Parathyroid adenoma (tissue), 2 donors: ENCODE data around the gene TMEM198.

Experiments
- H2AFZ ChIP-seq: fragments of 300-600 bp; sonication (generic); one replicate; pipeline ENCODE4 v1.7.0; 2017; ENCODE audit warnings: antibody characterized with exemption, mild to moderate bottlenecking
- H3K27ac ChIP-seq: fragments of 300-600 bp; sonication (generic); one replicate; pipeline ENCODE4 v1.7.0; 2017
- H3K27me3 ChIP-seq: fragments of 300-600 bp; sonication (generic); one replicate; pipeline ENCODE4 v1.7.0; 2017; ENCODE audit warnings: low read length; ENCODE audit not compliant: control insufficient read depth, insufficient read depth
- H3K36me3 ChIP-seq: fragments of 300-600 bp; sonication (generic); one replicate; pipeline ENCODE4 v1.7.0; 2017; ENCODE audit warnings: low read length; ENCODE audit not compliant: control insufficient read depth, insufficient read depth
- H3K4me1 ChIP-seq: fragments of 300-600 bp; sonication (generic); one replicate; pipeline ENCODE4 v1.7.0; 2017; ENCODE audit warnings: control low read depth
- H3K4me2 ChIP-seq: fragments of 300-600 bp; sonication (generic); one replicate; pipeline ENCODE4 v1.7.0; 2017; ENCODE audit warnings: low read length
- H3K4me3 ChIP-seq: fragments of 300-600 bp; sonication (generic); one replicate; pipeline ENCODE4 v1.7.0; 2017; ENCODE audit warnings: low read depth, low read length
- H3K79me2 ChIP-seq: fragments of 300-600 bp; sonication (generic); one replicate; pipeline ENCODE4 v1.7.0; 2017; ENCODE audit warnings: control low read depth
- H3K9ac ChIP-seq: fragments of 300-600 bp; sonication (generic); one replicate; pipeline ENCODE4 v1.7.0; 2017; ENCODE audit warnings: mild to moderate bottlenecking
- H3K9me3 ChIP-seq: fragments of 300-600 bp; sonication (generic); one replicate; pipeline ENCODE4 v1.7.0; 2017; ENCODE audit warnings: low read length; ENCODE audit not compliant: control insufficient read depth
- CTCF ChIP-seq: fragments of 300-600 bp; sonication (generic); IDR thresholded peaks from one replicate; pipeline ENCODE4 v1.7.0; 2017; ENCODE audit warnings: antibody characterized with exemption, mild to moderate bottlenecking
- donor health status: primary hyperparathyroidism.

TMEM198 gene

GRCh38 chr2:219499555-219499954, 44.3 kb upstream of the TMEM198 start:
- Histone ChIP-seq H3K4me1 (peaks cover 13% of the 10 kb centered on the region), H3K36me3 (no peaks in the 10 kb centered on the region), H3K9ac (no peak overlapping the region), H3K79me2 (no peaks in the 10 kb centered on the region), H2AFZ (no peak overlapping the region), H3K9me3 (no peaks in the 10 kb centered on the region), H3K27me3 (no peaks in the 10 kb centered on the region), H3K4me2 (peak overlapping the region; percentile 88), H3K4me3 (peak overlapping the region; percentile 82), H3K27ac (no peak overlapping the region)
- TF ChIP-seq CTCF: no peak

- Histone ChIP-seq H3K9ac (no peak overlapping the region), H3K79me2 (no peaks in the 10 kb centered on the region), H3K4me2 (peak overlapping the region; percentile 7), H3K36me3 (no peaks in the 10 kb centered on the region), H3K27me3 (no peaks in the 10 kb centered on the region), H2AFZ (no peak overlapping the region), H3K27ac (no peak overlapping the region), H3K9me3 (no peaks in the 10 kb centered on the region), H3K4me1 (peaks cover 13% of the 10 kb centered on the region), H3K4me3 (no peak overlapping the region)
- TF ChIP-seq CTCF: peak; percentile 30
Measured at GRCh38 chr2:219500135-219500534, 43.7 kb upstream of the TMEM198 start.

- Histone ChIP-seq H3K4me1 (peaks cover 13% of the 10 kb centered on the region), H3K36me3 (no peaks in the 10 kb centered on the region)
Measured at GRCh38 chr2:219501849-219502248, 42.0 kb upstream of the TMEM198 start.

GRCh38 chr2:219502618-219503017, 41.2 kb upstream of the TMEM198 start:
- H3K4me3 ChIP-seq: no peak overlapping the region
- H3K27me3 ChIP-seq: no peaks in the 10 kb centered on the region
- H3K9ac ChIP-seq: no peak overlapping the region
- no peaks in the 10 kb centered on the region for H3K36me3 ChIP-seq
- no peaks in the 10 kb centered on the region for H3K79me2 ChIP-seq
- H3K9me3 ChIP-seq: no peaks in the 10 kb centered on the region
- no peak overlapping the region for H3K27ac ChIP-seq
- H3K4me2 ChIP-seq: no peak overlapping the region
- TF ChIP-seq CTCF: no peak
- H3K4me1 ChIP-seq: peaks cover 11% of the 10 kb centered on the region
- no peak overlapping the region for H2AFZ ChIP-seq

More at GRCh38 chr2:219501849-219502248, 42.0 kb upstream of the TMEM198 start:
- Histone ChIP-seq H3K4me3 (no peak overlapping the region), H3K27ac (no peak overlapping the region), H3K79me2 (no peaks in the 10 kb centered on the region), H2AFZ (no peak overlapping the region), H3K4me2 (no peak overlapping the region), H3K9ac (no peak overlapping the region), H3K27me3 (no peaks in the 10 kb centered on the region), H3K9me3 (no peaks in the 10 kb centered on the region)
- TF ChIP-seq CTCF: no peak

- Histone ChIP-seq H3K9me3 (no peaks in the 10 kb centered on the region), H3K9ac (no peak overlapping the region), H2AFZ (no peak overlapping the region), H3K4me1 (peaks cover 9% of the 10 kb centered on the region), H3K4me2 (no peak overlapping the region), H3K27ac (no peak overlapping the region), H3K36me3 (no peaks in the 10 kb centered on the region), H3K79me2 (no peaks in the 10 kb centered on the region), H3K4me3 (no peak overlapping the region), H3K27me3 (peaks cover 2% of the 10 kb centered on the region)
- no peak for TF ChIP-seq CTCF
Measured at GRCh38 chr2:219505585-219505984, 38.2 kb upstream of the TMEM198 start.
